Activated CD4-positive, alpha-beta T cell treated with anti-CD3 and anti-CD28 coated beads for 4 hours (primary cell): ENCODE data around the gene SOX30.
"Not testable (repeated sequence)": the region's sequence is repeated elsewhere in the genome, so short reads cannot be mapped to it uniquely, and the experiment has no call there.

Source experiments
- DNase-seq, 2 donors: peaks; one replicate each; pipeline ENCODE4 v3.0.0-alpha.2; 2020

SOX30 gene

DNA sequence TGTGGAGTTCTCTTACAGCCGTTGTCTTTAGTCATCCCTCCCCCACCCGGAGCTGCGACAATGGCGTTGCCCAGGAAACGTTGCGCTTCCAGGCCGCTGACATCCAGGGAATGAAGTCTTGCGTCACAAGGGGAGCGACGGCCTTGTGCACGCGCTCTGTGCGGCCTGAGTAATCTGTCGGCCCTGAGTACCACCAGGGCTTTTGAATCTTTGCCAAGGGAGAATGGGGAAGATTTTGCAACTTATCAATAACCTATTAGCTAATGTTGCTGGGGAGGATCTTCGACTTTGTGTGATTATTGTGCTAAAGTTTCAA, at the start of gene SOX30:
TSS of gene SOX30 (minus strand) at position 62 of the 316 bp plus-strand sequence. CDS start 360 bp downstream, outside the sequence.
- DNase-seq, result no peak

DNA sequence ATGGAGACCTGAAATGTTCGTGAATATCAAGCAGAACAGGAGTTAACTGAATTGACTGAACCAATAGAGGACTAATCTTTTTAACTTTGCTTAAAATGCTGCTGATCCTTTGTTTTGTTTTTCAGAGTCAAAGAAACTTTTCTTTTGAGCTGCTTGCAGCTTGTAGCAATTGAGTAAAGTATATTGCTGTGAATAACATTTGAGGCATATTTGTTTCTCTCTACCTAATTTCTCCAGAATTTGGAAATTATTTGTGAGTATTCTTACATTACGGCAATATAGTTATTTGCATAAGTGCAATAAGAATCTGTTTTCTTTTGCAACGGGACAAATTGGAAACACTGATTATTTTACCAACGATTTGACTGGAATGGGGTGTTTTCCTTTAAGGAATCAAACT, 46.4 kb upstream of the SOX30 start:
- not testable (repeated sequence) for DNase-seq

DNA sequence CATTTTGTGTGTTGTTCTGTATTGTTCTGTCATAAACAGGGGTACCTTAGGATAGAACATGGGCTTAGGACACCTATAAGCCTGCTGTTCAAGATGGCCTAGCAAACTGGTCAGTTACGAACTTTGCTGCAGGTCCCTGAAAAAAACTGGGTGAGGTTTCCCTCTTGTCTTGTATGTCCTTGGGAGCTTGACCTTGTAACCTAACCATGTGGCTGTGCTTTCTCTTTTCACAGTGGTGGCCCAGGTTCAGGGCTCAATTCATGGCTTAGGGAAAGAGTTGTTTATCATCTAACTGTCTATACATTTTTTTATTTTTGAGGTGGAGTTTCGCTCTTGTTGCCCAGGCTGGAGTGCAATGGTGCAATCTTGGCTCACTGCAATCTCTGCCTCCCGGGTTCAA, 43.9 kb upstream of the SOX30 start:
- not testable (repeated sequence) for DNase-seq

DNA sequence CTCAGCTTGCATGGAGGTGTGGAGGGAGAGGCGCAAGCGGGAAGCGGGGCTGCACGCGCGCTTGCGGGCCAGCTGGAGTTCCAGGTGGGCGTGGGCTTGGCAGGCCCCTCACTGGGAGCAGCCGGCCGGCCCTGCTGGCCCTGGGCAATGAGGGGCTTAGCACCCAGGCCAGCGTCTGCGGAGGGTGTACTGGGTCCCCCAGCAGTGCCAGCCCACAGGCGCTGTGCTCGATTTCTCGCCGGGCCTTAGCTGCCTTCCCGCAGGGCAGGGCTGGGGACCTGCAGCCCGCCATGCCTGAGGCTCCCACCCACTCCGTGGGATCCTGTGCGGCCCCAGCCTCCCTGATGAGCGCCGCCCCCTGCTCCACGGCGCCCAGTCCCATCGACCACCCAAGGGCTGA, 41.6 kb upstream of the SOX30 start:
- not testable (repeated sequence) for DNase-seq

DNA sequence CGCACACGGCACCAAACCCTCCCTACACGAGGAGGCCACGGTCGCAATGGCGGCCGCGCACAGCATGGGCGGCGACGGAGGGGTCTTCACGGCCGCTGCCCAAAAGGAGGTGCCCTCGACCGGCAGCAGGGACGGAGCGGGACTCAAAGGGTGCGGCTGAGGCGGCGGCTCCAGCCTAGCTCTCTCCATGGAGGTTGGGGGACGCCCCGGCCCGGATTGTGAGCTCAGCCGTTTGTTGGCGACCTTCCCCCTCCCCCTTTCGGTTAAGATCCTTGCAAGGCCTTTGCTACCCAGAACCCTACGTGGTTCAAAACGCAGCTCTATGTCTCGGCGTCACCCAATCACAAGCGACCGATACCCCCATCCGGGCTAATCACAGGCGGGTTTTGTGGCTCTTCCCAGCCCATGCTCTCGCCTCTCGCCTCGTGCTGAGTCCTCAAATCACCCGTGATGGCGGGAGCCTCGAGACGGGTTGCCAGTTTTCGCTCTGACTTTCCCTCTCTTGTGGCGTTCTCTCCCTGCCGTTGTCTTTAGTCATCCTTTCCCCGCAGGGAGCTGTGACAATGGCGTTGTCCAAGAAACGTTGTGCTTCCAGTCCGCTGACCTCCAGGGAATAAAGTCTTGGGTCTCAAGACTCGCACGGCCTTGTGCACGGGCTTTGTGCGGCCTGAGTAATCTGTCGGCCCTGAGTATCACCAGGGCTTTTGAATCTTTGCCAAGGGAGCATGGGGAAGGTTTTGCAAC, 38.6 kb upstream of the SOX30 start:
- DNase-seq, result no peak

DNA sequence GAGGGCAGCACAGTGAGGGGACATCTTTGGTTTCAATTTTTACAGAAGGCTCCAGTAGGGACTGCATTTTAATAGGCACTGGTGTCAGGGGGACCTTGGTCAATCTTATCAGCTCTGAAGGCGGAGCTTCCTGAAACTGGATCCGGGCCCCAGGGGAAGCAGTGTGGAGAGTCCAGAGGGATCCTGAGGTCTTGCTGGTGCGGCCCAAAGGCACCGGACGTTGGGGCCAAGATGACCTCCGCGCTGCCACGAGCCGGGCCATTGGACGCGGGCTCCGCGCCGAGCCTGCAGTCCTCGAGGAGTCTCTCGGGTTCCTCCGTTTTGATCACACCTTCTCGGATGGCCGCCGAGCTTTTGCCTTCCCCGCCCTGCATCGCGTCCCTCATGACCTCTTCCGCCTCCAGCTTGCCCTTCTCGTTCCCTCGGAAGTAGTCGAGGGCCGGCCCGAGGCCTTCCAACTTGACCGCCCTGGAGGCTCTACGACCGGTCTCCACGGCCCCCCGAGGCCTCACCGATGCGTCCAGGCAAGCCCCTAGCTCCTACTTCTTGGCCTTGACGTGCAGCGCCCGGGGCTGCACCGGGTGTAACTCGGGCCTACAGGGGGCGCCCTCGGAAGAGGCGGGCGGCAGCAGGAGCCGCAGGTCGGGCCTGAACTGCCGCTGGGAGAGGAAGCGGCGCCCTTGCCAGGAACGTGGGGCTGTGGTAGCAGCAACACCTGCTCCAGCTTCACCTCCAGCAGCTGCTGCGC, 37.9 kb upstream of the SOX30 start:
- peak; percentile 17 to 40 for DNase-seq

DNA sequence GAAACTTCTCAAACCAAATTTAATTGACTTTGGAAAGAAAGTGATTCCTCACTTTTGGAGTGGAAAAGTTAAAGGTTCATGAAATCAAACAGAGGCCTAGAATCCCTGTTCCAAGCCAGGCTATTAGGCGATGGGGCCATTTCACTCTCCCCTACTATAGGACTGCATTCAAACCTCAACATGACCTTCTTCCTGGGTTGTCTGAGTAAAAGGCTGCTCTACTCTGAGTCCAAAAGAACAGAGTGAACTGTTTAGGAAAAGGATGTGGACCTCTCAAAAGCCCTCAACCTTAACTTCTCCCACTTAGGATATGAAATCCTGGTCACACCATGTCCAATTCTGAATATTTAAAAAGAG, 34.9 kb upstream of the SOX30 start:
- DNase-seq, result no peak

DNA sequence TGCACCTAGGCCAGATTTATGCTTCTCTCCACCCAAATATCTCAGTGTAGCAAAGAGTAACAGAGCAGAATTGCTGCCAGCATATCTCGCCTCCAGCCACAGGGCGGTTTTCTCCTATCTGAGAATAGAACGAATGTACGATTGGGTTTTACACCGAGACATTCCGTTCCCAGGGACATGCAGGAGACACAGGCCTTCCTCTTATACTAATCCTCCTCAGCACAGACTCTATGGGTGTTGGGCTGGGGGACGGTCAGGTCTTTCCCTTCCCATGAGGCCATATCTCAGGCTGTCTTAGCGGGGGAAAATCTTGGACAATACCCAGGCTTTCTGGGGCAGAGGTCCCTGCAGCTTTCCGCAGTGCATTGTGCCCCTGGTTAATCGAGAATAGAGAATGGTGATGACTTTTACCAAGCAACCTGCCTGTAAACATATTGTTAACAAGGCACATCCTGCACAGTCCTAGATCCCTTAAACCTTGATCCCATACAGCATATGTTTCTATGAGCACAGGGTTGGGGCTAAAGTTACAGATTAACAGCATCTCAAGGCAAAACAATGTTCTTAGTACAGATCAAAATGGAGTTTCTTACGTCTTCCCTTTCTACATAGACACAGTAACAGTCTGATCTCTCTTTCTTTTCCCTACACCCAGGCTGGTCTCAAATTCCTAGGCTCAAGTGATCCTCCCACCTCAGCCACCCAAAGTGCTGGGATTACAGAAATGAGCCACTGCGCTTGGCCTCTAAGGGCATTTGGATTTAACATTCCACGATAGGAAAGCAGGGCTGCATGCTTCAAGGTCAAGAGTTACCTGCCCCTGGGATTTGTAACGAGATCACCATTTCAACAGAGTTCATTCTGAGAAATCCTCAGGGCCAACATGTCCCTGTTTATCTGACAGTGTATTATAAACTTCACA, 34.3 kb upstream of the SOX30 start:
- not testable (repeated sequence) for DNase-seq

DNA sequence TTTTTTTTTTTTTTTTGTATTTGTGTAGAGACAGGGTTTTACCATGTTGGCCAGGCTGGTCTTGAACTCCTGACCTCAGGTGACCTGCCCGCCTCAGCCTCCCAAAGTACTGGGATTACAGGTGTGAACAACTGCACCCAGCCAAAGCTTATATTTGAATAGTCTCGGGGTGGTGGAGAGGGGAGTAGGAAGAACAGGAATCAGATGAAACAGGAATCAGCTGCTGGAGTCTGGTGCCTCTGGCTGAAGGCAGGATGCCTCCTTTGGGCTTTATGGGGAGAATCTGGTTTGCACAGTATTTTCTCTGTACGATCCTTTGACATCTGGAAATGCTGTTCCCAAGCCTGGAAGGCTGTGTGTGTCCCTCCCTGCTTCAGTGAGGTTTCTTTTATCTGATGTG, 30.0 kb upstream of the SOX30 start:
- no peak for DNase-seq

DNA sequence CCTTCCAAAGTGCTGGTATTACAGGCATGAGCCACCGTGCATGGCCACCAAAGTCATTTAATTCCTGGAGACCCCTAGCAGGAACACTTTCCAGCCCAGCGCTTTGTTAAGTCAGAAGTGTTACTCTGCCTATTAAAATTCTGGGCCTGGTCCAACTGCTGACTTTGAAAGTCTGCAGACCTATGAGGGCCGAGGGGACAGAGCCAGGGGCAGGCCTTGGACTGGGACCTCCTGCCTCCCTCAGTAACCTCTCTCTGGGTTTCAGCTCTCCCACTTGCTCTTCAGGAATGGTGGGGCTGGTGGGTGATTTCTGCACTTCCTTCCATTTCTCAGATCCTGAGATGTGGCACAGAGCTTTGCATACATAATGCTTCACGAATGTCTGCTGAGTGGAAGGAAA, 28.8 kb upstream of the SOX30 start:
- no peak for DNase-seq

DNA sequence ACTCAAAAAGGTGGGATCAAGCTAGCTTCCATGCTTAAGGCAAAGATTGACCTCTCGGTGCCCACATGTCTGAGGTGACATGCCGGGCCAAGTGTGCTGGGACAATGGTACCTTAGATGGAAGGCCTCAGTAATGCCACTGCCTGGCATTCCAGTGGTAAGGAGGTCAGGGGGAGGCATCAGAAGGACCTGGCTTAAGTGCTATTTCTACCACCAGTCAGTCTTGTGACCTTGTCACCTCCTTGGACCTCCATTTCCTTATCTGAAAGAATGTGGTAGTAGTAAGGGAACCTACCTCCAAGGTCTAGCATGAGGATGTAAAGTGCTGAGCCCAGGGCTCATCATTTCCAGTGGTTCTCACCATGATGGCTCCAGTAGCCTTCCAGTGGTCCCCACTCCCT, 28.0 kb upstream of the SOX30 start:
- DNase-seq, result no peak

DNA sequence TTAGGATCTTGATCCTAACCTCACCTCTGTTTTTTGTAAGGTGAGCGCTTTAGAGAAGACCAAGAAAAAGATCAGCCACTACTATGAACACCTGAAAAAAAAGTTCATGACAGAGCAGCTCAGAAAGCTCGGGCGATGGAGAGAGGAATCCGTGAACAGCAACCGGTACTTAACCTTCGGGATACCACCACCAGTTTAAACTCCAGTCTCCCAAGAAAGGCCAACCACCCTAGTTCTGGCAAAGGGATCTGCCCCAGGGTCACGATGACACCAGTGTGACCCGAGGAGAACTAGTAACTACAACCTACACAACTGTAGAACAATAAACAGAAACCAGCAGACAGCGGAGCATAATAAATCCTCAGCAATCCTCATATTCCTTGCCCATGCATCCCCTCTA, 27.6 kb upstream of the SOX30 start:
- no peak for DNase-seq

DNA sequence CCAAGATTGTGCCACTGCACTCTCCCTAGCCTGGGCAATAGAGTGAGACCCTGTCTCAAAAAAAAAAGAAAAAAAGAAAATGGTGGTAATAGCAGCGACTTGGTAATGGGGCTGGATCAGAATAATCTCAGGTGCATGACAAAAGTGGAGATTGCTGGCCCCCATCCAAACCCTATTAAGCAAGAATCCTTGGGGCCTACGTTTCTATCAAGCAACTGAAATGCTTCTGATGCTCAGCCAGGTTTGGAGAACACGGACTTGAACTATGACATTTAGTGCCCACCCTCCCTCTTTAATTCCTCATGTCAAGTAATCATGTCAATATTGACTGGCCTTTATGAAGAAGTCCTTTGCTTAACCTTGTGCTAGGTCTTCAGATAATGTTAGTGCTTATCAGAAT, 25.7 kb upstream of the SOX30 start:
- no peak for DNase-seq

DNA sequence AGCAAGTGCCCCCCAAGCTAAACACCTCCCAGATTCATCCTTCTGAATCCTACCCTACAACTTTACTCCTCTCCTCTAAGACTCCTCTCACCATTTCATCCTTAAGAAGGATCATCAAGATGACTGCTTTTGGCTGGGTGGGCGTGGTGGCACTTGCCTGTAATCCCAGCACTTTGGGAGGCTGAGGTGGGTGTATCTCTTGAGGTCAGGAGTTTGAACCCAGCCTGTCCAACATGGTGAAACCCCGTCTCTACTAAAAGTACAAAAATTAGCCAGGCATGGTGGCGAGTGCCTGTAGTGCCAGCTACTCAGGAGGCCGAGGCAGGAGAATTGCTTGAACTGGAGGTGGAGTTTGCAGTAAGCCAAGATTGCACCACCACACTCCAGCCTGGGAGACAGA, 22.1 kb upstream of the SOX30 start:
- DNase-seq, result not testable (repeated sequence)

DNA sequence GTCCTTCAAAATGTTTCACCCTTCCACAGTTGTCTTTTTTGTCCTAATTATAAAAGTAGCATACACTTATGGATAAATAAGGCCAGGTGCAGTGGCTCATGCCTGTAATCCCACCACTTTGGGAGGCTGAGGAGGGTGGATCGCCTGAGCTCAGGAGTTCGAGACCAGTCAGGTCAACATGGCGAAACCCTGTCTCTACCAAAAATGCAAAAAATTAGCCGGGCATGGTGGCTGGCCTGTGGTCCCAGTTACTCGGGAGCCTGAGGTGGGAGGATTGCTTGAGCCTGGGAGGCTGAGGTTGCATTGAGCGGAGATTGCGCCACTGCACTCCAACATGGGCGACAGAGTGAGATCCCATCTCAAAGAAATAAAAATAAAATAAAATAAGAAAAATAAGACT, 20.7 kb upstream of the SOX30 start:
- no peak for DNase-seq

DNA sequence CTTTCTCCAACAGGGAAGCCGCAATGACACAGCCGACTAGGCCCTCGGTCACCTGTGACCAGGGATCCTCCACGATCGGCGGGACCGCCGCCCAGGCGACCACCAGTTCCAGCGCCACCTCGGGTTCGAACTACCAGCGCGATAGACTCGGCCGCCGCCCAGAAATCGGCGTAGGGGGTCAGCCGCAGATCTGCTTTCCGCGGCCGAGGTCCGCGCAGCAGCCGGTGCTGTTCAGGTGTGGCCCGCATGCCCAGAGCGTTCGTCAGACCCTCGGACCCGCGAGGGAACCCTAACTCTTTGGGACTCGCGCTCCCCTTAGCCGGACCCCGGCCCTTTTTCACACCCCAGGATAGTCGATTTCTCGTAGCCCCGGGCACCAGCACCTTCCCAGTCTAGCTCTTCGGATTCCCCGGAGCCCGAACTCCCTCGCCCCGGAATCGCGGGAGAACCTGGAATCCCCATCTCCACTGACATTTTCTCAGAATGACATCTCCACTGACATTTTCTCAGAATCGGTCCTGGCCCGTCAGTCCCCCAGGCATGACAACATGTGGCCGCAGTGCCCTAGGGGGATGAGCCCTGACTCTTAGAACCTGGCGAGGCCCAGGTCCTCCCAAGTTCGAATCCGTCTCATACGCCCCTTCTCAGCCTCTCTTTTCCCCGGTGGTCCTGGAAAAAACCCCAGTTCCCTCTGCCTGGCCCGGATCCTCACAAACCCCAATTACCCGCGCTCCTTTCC, 19.5 kb upstream of the SOX30 start:
- DNase-seq, result no peak

DNA sequence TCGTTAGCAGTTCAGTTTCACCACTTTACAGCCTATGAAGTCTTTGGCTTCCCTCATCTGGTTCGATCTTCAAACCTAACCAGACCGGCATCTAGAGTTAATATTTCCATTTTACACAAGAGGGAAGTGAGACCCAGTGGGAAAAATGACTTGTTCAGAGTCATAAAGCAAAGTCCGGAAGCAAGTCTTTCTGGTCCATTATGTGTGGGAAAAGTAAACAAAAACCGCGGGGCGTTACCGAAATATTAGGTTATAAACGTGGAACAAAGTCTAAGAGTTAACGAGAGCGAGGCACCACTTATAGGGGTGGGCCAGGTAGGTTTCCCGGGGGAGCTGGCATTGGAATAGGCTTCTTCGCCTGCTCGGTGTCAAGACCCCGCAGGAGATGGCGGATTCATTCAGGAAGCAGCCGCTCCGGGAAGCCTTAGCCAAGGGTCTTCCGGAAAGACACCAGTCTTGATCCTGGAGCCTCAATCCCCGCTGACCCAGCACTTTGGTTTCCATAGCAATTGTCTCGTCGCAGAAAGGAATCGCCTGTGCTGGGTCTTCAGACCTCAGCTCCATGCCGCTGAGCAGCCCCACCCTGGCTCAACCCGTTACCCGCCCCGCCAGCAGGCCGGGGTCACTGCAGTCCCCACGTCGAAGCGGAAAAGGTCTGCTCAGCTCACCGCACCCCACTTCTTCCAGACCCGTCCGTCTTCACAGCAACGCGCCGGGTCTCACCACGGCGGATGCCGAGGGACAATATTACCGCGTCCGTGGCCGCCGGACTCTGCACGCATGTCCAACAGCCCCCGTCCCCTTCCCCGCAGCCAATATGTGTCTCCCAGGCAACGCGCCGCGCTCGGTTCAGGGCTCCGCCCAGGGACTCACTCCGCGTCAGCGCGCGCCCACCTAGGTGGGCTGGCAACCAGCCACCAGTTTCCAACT, 18.7 kb upstream of the SOX30 start, which contains the start of gene C5orf52:
TSS of gene C5orf52 (plus strand) at position 872 of the 930 bp plus-strand sequence. CDS start 82 bp downstream, outside the sequence.
- DNase-seq, result peak; percentile 30 to 42

DNA sequence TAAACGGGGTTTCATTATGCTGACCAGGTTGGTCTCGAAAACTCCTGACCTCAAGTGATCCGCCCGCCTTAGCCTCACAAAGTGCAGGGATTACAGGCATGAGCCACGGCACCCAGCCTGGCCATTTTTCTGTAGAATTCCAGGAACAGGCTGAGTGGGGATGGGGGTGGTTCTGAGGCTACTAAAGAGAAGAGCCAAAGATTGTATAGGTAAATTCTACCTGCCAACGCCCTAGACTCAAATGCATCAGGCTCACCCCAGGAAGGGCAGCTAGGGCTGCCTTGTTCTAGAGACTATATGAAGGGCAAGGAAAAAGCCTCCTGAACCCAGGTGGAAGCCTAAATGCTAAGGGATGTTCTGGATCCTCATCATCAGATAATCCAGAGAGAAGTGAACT, 17.5 kb upstream of the SOX30 start:
- no peak for DNase-seq

DNA sequence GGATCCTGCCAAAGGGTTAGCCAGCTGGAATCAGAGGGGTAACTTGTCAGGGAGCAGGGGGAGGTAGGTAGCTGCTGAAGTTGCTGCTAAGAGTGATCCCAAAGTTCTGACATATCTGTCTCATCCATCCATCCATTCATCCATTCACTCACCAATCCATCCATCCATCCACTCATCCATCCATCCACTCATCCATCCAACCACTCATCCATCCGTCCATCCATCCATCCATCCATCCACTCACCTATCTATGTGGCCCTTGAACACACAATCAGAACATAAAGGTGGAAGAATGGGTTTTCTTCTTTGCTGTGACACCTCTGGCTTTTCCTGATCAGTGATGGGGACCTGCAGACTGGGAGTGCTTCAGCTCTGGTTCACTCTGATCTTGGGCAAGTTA, 16.1 kb upstream of the SOX30 start:
- DNase-seq, result no peak

DNA sequence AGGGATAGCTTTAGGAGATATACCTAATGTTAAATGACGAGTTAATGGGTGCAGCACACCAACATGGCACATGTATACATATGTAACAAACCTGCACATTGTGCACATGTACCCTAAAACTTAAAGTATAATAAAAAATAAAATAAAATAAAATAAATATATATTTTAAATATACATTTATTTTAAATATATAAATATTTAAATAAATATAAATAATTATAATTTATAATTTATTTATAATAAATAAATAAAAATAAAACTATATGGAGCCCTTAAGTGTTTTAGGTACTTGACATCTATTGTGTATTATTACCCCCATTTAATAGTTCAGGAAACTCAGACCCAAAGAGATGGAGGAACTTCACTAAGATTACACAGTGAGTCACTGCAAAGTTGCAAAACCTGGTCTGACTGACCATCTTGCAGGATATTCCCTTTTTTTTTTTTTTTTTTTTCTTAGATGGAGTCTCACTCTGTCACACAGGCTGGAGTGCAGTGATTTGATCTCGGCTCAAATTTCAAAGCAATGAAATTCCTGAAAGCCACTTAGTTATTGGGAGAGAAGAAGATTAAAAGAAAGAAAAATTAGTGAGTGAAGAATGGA, 13.3 kb upstream of the SOX30 start:
- no peak for DNase-seq
